AG04450 (cell line): ENCODE measurements around the gene DTX2. TPM values are rescaled to one million over a fixed set of nuclear protein-coding genes. Genes with fewer than 3 reads are reported as not detected.
"Not testable (repeated sequence)": the region's sequence is repeated elsewhere in the genome, so short reads cannot be mapped to it uniquely, and the experiment has no call there.

Experiments used
- CTCF ChIA-PET: fragments of 300-600, 350-600 bp; formaldehyde crosslinking; extraction: SDS; loops from one replicate; lab custom pipeline; 2022; ENCODE audit warnings: antibody characterized with exemption, inconsistent platforms; lab: Charles Lee
- POLR2A ChIA-PET: fragments of 350-600 bp; formaldehyde crosslinking; extraction: SDS; loops from one replicate; lab custom pipeline; 2021; ENCODE audit warnings: antibody characterized with exemption, inconsistent platforms; lab: Yijun Ruan, JAX
- DNase-seq: peaks from one replicate; pipeline ENCODE4 v3.0.0-alpha.2; 2011; ENCODE audit warnings: low read depth, low spot score
- H3K27ac ChIP-seq: one replicate; pipeline ENCODE4 v1.5.1; 2012; ENCODE audit warnings: low read depth, low read length, control low read depth
- H3K27me3 ChIP-seq: one replicate; pipeline ENCODE4 v1.6.0; 2012; ENCODE audit warnings: low read length; ENCODE audit not compliant: control insufficient read depth, insufficient read depth
- H3K4me3 ChIP-seq: 2 replicates; pipeline ENCODE4 v1.5.1; 2011; ENCODE audit warnings: mild to moderate bottlenecking, low read depth, low read length, control low read depth
- H3K9me3 ChIP-seq: 2 replicates; pipeline ENCODE4 v1.5.1; 2012; ENCODE audit warnings: low read length; ENCODE audit not compliant: control insufficient read depth, insufficient read depth
- polyA plus RNA-seq: library from polyadenylated mRNA; depleted of rRNA; stranded (reverse); fragments of >200 nt; gene quantifications from 2 replicates; pipeline ENCODE4 v1.2.3, GENCODE V29; 2011

DTX2 gene
- polyA plus RNA-seq, 1 experiment: 2.6 TPM

DNA sequence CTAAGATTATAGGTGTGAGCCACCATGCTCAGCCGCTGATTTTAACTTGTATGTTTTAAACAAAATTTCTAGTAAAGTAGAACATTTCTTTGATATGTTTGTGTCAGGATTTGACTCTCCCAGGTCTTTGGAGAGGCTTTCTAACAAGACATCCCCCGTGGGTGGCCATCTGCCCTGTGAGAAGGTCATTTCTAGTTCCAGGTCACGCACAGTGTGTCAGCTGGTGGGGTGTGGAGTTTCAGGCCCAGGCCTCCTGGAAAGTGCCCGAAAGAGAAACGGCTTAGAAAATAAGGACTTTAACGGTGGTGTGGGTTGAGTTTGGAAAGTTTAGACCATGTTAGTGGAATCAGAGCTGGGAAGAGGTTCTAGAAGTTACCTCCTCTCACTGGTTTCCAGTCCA, 11.6 kb downstream of the DTX2 start:
- POLR2A ChIA-PET, H3K9me3 ChIP-seq, DNase-seq, H3K4me3 ChIP-seq, H3K27ac ChIP-seq, CTCF ChIA-PET, H3K27me3 ChIP-seq: not testable (repeated sequence)

DNA sequence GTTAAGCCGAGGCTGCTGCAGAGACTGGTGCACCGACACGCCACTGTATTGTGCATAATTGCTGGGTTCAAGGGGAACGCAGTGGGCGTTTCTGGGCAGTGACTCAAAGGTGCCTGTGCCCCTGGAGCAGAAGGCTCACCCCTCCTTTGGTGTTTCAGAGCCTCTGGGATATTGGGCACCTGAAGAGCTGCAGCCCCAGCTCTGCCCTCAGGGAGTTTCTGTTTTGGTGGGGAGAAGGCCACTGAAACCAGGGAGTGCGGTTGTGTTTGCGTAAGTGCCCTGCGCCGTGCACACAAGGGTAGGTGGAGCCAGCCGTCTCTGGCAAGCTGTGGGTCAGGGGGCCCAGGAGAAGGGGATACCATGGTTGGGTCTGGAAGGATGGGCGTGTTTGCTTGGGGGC, 14.8 kb downstream of the DTX2 start:
- H3K27me3 ChIP-seq, H3K9me3 ChIP-seq, H3K27ac ChIP-seq, CTCF ChIA-PET, H3K4me3 ChIP-seq, DNase-seq, POLR2A ChIA-PET: not testable (repeated sequence)

DNA sequence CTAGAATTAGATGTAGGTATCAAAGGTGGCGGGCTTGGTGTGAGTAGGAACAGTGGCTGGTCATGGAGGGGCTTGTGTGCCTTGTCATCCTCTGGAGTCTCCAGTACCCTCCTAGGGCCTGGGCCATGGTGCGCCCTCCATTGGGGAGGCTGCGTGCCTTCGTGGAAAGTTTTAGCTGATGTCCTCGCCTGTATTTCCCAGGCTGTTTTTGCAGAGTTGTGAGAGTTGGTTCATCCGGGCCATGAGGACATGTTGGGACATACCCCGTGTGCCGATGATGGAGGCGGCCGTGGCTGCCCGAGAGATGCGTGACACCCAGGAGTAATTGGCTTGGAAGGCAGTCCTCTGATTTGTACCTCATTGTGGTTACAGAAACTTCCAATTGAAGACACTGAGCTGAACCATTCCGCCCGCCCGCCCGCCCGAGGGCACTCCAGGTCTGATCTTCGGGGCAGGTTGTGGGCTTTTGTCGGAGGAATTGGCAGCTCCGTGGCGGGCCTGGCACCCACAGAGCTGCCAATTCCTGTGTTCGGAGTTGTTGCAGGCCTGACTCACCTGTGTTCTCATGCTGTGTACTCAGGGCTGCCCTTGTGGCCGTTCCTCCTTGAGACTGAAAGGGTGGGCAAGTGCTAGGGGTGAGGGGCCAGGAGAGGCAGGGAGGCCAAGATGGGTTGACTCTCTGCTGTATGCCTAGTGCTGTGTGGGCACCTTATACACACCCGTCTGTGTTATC, 15.4 kb downstream of the DTX2 start:
- H3K27ac ChIP-seq, CTCF ChIA-PET, DNase-seq: not testable (repeated sequence)

DNA sequence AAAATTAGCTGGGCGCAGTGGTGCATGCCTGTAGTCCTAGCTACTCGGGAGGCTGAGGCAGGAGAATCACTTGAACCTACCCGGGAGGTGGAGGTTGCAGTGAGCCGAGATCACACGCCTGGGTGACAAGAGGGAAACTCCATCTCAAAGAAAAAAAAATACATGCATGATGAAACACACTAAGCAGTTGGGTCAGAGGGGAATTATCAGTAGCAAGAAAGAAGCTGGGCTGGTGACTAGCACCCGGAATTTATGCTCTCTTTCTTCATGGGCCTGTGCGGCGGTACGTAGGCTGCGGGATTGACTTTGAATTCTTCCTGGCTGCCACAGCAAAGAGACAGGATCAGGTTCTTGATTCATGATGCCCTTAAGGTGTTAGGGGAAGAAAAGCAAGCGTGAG, 18.1 kb downstream of the DTX2 start:
- H3K27ac ChIP-seq, CTCF ChIA-PET, H3K4me3 ChIP-seq, H3K9me3 ChIP-seq, H3K27me3 ChIP-seq, POLR2A ChIA-PET, DNase-seq: not testable (repeated sequence)

More for the DNA sequence above, 15.4 kb downstream of the DTX2 start:
- POLR2A ChIA-PET, H3K27me3 ChIP-seq, H3K9me3 ChIP-seq, H3K4me3 ChIP-seq: not testable (repeated sequence)

DNA sequence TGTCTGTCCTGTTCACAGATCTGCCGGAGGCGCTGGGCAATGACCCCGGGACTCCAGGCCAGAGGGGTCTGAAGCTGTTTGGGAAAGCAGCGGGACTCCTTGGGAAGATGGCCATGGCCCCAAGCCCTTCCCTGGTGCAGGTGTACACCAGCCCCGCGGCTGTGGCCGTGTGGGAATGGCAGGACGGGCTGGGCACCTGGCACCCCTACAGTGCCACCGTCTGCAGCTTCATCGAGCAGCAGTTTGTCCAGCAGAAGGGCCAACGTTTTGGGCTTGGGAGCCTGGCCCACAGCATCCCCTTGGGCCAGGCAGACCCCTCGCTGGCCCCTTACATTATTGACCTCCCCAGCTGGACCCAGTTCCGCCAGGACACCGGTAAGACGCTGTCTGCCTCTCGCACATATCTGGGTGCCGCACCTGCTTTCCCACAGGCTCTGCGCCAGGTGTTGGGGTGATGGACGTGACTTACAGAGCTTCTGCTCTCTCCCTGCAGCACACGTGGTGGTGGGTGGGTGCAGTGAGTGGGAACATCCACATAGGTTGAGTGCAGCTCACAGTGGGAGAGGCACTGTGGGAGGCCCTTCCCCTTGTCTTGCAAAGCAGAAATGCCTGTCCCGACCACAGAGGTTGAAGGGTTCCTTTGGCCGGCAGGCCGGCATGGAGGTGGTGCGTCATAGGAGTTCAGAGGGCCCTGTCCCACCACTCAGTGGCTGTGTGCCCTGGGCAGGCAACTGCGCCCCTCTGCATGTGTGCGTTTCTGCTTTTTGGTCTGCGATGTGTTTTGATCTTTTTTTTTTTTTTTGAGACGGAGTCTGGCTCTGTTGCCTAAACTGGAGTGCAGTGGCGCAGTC, 19.1 kb downstream of the DTX2 start:
- H3K9me3 ChIP-seq, H3K4me3 ChIP-seq, H3K27me3 ChIP-seq, DNase-seq, CTCF ChIA-PET, H3K27ac ChIP-seq, POLR2A ChIA-PET: not testable (repeated sequence)

DNA sequence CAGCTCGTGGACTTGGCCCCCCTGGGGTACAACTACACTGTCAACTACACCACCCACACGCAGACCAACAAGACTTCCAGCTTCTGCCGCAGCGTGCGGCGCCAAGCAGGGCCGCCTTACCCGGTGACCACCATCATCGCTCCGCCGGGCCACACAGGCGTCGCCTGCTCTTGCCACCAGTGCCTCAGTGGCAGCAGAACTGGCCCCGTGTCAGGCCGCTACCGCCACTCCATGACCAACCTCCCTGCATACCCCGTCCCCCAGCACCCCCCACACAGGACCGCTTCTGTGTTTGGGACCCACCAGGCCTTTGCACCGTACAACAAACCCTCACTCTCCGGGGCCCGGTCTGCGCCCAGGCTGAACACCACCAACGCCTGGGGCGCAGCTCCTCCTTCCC, 21.2 kb downstream of the DTX2 start:
- DNase-seq, H3K4me3 ChIP-seq, H3K9me3 ChIP-seq, H3K27ac ChIP-seq, CTCF ChIA-PET, POLR2A ChIA-PET, H3K27me3 ChIP-seq: not testable (repeated sequence)

DNA sequence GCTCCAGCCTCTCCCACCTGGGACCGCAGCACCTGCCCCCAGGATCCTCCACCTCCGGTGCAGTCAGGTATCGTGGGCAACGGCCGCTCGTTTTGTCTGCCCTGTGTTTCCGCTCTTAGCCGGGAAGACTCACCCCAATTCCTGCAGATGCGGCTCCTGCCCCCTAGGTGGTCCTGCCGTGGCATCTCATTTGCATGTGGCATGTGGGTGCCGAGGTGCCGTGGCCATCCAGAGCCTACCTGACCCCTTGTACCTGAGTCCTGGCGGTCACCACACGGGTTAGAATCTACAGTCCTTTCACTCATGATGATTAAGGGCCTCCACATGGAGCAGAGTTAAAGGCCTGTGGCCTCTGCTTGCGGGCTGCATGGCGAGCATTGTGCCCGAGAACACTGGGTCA, 21.6 kb downstream of the DTX2 start:
- H3K27me3 ChIP-seq, CTCF ChIA-PET, H3K27ac ChIP-seq, POLR2A ChIA-PET, H3K4me3 ChIP-seq, DNase-seq, H3K9me3 ChIP-seq: not testable (repeated sequence)

DNA sequence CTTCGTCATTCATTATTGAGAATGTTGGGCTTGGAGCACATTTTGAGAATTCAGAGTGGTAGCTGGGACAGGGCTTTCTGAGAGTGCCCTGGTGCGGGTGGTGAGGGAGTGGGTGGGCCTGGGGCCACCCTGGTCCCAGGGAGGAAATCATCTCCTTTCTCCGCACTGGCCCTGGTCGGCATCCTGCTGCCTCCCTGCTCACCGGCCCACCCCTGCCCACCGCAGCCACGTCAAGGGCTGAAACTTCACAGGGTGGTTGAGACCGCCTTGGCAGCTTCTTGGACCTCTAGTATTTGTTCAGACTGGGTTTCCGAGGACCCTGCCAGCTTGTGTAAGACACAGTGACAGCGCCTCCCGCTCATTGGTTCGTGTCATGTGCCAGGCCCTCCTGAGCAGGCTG, 22.9 kb downstream of the DTX2 start:
- H3K27ac ChIP-seq, H3K9me3 ChIP-seq, CTCF ChIA-PET, H3K27me3 ChIP-seq, H3K4me3 ChIP-seq, DNase-seq, POLR2A ChIA-PET: not testable (repeated sequence)

DNA sequence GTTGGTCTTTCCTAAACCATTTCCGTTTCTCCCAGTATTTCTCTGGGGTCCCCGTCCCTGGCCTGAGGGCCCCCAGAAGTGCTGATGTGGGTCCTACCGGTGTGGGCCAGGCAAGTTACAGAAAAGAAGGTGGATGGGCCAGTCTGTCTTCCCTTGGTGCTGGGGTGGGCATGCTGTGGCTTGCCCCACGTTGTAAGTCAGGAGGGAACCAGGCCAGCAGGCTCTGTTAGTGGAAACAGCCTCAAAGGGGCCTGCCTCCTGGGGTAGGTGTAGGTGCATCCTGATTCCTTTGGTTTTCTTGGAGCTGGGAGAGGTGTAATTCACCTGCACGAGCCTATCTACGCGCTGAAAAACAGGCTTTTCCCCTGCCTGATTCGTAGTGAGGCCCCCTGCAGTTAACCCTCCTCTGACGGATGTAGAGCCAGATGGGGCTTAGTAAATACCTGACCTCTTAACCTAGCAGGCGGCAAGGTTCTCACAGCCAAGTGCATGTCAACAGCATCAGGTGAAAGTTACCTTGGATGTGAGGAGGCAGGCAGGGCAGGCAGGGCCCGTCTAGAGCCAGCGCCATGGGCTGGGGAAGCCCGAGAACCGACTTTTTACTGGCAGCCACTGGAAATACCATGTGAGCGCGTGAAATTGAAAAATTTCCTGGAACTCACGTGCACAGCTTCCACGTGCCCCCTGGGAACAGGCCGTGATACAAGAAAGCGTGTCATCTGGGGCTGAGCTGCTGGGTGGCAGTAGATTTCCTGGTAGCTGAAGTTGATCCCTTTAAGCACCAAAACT, 24.5 kb downstream of the DTX2 start:
- DNase-seq, CTCF ChIA-PET, H3K27ac ChIP-seq, POLR2A ChIA-PET, H3K4me3 ChIP-seq, H3K9me3 ChIP-seq, H3K27me3 ChIP-seq: not testable (repeated sequence)

DNA sequence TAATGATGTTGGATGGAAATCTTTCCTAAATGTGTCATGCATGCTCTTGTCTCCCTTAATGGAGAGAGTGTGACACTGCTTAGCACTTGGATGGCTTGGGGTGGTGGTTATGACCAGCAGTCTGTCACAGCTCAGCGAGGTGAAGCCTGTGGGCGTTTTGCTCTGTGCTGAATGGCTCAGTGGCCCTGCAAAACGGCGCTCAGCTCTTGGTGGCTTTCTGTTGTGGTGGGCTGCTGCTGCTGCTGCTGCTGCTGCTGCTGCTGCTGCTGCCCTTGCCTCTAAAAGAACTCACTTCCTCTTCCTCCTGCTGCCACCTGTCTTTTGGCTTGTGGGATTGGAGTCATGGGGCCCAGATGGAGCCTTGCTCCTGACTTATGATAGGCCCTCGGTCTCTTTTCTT, 25.1 kb downstream of the DTX2 start:
- H3K4me3 ChIP-seq, DNase-seq, H3K27ac ChIP-seq, H3K9me3 ChIP-seq, POLR2A ChIA-PET, CTCF ChIA-PET, H3K27me3 ChIP-seq: not testable (repeated sequence)

DNA sequence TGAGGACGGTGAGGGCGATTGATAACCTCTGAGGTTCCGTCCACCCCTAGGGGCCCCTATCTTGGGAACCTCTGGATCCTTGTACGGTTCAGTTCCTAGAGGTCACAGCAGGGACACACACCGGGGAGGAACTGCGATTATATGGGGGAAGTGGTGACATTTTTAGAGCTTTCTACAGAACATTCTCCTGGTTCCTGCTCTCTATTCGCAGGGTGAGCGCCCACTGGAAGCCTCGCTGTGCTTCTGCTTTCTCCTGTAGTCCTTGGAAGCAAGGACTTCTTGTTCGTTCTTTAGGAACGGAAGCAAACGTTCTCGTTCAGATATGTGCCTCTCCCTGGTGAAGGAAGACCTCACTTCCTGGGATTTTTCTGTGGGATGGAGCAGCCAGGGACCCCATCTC, 26.5 kb downstream of the DTX2 start:
- H3K9me3 ChIP-seq, H3K4me3 ChIP-seq, DNase-seq, CTCF ChIA-PET, H3K27me3 ChIP-seq, H3K27ac ChIP-seq, POLR2A ChIA-PET: not testable (repeated sequence)
